ENCODE data around the gene ATG7. TPM values are rescaled to one million over a fixed set of nuclear protein-coding genes. Genes with fewer than 3 reads are reported as not detected.

The ATG7 gene
- total RNA-seq, 2 experiments from 2014 or later = 30.5 to 33.6 TPM

DNA sequence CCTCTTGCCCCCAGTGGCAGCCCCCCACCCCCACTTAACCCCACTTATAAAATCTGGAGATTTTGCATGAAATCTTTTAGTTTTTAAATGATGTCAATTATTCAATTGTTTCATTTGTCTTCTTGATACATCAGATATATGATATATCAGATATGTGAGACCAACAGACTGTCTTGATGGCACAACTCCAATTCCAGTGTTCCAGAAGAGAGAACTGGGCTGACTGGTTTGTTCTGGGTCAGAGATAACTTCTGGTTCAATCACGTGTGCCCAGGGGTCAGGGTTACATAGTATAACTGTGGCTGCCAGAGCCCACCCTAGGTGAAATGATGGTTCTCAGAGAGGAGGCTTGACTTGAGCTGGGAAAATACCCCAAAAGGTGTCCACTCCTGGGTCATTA is 32.4 kb upstream of the ATG7 start:
- Mint-ChIP-seq H3K4me1 (ENCODE audit: low read depth) (peaks cover 39% of the 10 kb centered on the region), H3K9me3 (peaks cover 20% of the 10 kb centered on the region), H3K27ac (peak overlapping the region; percentile 97), H3K27me3 (peaks cover 18% of the 10 kb centered on the region), H3K4me3 (no peak overlapping the region), H3K36me3 (peaks cover 4% of the 10 kb centered on the region)
- CTCF ChIA-PET = interaction anchor here (1.5 to 7.5 kb wide), 2 partner anchors 33 to 95 kb away, joined by 3 to 101 read pairs; no protein-coding TSS in a partner anchor
- intact Hi-C loops (cut with micrococcal nuclease) = loop anchor here (1.0 to 5.0 kb wide), 6 partner anchors 12 to 948 kb away; partner anchors contain the start of genes ATG7 and VGLL4
- POLR2A ChIA-PET = interaction anchor here (0.7 to 2.5 kb wide), 4 partner anchors 9 to 992 kb away, joined by 3 to 23 read pairs (median 4); partner anchors contain the start of gene TATDN2
- no peak for DNase-seq

DNA sequence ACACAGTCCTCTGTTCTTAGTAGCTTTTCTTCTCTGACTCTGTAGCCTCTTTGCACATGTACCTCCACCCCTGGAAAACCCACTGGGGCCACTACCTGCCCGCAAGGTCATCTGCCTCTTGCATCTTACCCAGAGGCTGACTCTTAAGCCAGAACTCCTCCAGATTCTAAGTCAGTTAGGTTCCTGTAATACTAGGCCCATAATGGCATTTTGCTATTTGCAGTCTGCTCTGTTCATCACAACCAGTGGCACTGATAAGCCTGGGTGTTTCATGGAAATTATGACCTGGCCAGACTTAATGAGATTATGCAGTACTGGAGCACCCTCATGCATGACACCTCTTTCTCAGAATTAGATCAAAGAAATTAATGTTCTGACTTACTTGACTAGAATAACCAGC is 31.7 kb upstream of the ATG7 start:
- Mint-ChIP-seq H3K27me3 (peaks cover 15% of the 10 kb centered on the region), H3K27ac (peak overlapping the region; percentile 97), H3K9me3 (peaks cover 20% of the 10 kb centered on the region), H3K36me3 (peaks cover 4% of the 10 kb centered on the region), H3K4me3 (peak overlapping the region; percentile 48), H3K4me1 (ENCODE audit: low read depth) (peaks cover 39% of the 10 kb centered on the region)
- peak; percentile 62 for DNase-seq
- POLR2A ChIA-PET = no interaction called here
- intact Hi-C loops (cut with micrococcal nuclease) = loop anchor here (1.0 kb wide), 1 partner anchor 11 kb away; no protein-coding TSS in a partner anchor
- CTCF ChIA-PET = interaction anchor here (1.5 kb wide), 1 partner anchor 33 kb away, joined by 3 read pairs; no protein-coding TSS in a partner anchor

DNA sequence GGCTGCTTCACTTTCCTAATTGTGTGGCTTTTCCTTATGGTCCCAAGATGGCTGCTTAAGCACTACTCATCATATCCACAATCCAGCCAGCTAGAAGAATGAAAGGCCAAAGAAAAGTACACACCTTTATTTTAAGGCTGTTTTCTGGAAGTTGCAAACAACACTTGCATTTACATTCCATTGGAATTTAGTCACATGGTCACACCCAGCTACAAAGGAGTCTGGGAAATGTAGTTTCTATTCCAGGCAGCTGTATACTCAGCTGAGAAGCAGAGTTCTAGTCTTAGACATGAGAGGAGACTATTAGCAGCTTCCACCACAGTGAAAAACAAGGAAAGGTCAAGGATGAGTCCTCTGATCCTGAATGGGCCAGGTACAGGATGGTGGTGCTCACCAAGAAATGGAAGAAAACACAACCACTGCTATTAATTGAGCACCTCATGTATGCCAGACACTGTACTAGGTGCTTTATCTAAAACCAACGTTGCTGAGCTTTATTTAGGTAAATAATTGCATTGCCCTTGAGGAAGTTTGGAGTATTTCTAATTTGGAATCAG is 28.0 kb upstream of the ATG7 start:
- no peak for DNase-seq
- H3K36me3 Mint-ChIP-seq = peaks cover 2% of the 10 kb centered on the region
- H3K27ac Mint-ChIP-seq = no peak overlapping the region
- peaks cover 9% of the 10 kb centered on the region for H3K9me3 Mint-ChIP-seq
- ChIA-PET CTCF (interaction anchor here (1.3 to 2.5 kb wide), 2 partner anchors 8 to 90 kb away, joined by 3 to 6 read pairs; no protein-coding TSS in a partner anchor), POLR2A (interaction anchor here (0.6 kb wide), 1 partner anchor 28 kb away, joined by 3 read pairs; the partner anchor contains the start of gene ATG7)
- intact Hi-C loops (cut with micrococcal nuclease) = no loop called here
- peaks cover 15% of the 10 kb centered on the region for H3K27me3 Mint-ChIP-seq
- H3K4me3 Mint-ChIP-seq = no peak overlapping the region
- H3K4me1 Mint-ChIP-seq (ENCODE audit: low read depth) = peaks cover 16% of the 10 kb centered on the region

DNA sequence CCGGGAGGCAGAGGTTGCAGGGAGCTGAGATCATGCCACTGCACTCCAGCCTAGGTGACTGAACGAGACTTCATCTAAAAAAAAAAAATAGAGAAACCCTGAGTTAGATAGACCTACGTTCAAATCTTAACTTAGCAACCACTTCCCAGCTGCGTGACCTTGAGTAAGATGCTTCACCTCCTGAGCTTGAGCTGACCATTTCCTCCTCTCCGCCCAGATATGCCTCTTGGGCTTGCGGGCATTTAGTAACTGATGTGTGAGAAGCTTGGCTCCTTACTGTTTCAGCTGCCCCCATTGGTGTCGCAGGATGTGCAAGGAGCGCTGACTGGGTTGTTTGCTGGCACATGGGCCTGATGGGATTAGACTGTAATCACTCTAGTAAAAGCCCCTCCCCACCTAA is 26.9 kb upstream of the ATG7 start:
- CTCF ChIA-PET = interaction anchor here (2.5 kb wide), 1 partner anchor 89 kb away, joined by 6 read pairs; no protein-coding TSS in a partner anchor
- POLR2A ChIA-PET = no interaction called here
- Mint-ChIP-seq H3K4me1 (ENCODE audit: low read depth) (peaks cover 6% of the 10 kb centered on the region), H3K27me3 (peaks cover 15% of the 10 kb centered on the region), H3K9me3 (peaks cover 4% of the 10 kb centered on the region), H3K36me3 (peaks cover 2% of the 10 kb centered on the region), H3K4me3 (no peak overlapping the region), H3K27ac (no peak overlapping the region)
- no peak for DNase-seq
- intact Hi-C loops (cut with micrococcal nuclease) = no loop called here

DNA sequence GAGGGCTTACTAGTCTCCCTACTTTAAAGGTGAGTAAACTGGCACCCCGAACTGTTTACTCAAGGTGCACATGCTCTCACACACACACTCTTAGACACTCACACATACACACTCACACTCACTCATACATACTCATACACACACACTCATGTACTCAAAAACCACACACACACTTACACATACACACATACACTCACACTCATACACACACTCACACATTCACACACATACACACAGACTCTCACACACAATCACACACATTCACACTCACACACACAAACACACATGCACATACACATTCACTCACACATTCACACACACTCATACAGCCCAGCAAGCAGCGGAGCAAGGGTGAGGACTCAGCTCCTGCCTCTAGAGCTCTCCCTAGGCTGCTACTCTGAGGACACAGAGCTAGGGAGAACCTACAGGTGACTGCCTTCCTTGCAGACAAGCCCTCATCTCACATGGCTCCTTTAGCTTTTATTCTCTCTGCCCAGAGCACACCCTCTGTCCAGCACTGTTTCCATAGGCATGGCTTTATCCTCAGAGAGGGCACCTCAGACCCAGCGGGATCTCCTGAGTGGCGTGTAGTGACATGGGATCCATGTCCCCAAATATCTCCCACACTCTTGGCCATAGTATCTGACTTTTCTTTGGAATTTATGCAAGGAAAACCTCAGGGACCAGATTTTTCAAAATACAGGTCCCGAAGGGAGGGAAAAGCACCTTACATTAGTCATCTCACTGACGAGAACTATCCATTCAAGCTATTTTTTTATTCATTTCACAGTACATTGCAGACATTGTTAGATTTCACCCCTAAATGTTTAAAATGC is 26.2 kb upstream of the ATG7 start:
- Mint-ChIP-seq H3K4me3 (no peak overlapping the region), H3K9me3 (no peaks in the 10 kb centered on the region), H3K27ac (no peak overlapping the region), H3K27me3 (peaks cover 11% of the 10 kb centered on the region), H3K36me3 (no peaks in the 10 kb centered on the region), H3K4me1 (ENCODE audit: low read depth) (peaks cover 8% of the 10 kb centered on the region)
- intact Hi-C loops (cut with micrococcal nuclease) = no loop called here
- CTCF ChIA-PET = interaction anchor here (1.2 to 2.5 kb wide), 2 partner anchors 8 to 88 kb away, joined by 3 to 6 read pairs; no protein-coding TSS in a partner anchor
- DNase-seq = no peak
- POLR2A ChIA-PET = no interaction called here

DNA sequence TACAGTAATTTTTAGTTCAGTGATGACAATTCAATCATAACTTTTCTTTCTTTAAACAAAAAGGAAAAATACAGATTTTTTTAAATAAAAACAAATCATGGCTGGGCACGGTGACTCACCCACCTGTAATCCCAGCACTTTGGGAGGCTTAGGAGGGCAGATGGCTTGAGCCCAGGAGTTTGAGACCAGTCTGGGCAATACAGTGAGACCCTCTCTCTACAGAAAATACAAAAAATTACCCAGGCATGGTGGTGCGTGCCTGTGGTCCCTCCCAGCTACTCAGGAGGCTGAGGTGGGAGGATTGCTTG is 25.6 kb upstream of the ATG7 start:
- H3K4me1 Mint-ChIP-seq (ENCODE audit: low read depth) = peaks cover 13% of the 10 kb centered on the region
- no peak for DNase-seq
- CTCF ChIA-PET = interaction anchor here (1.2 kb wide), 1 partner anchor 9 kb away, joined by 3 read pairs; no protein-coding TSS in a partner anchor
- no peak overlapping the region for H3K27ac Mint-ChIP-seq
- H3K27me3 Mint-ChIP-seq = peaks cover 11% of the 10 kb centered on the region
- H3K36me3 Mint-ChIP-seq = no peaks in the 10 kb centered on the region
- no peak overlapping the region for H3K4me3 Mint-ChIP-seq
- no peaks in the 10 kb centered on the region for H3K9me3 Mint-ChIP-seq
- POLR2A ChIA-PET = no interaction called here
- intact Hi-C loops (cut with micrococcal nuclease) = no loop called here

DNA sequence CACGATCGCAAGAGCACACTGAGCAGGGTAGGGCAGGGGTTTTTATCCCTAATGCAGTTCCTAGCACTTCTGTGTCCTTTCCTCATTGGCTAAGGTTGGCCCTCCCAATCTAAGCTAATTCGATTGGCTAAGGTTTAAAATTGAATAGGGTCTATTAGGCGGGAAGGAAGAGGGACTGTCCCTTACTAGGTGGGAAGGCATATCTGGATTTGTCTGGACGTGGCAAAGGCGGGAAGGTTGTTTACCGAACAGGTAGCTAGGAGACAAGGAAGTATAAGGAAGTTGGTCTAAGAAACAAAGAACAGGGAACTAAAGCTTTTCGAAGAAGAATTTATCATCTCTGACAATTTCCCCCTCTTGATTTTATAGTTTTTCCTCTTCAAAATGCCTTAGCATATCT is 24.8 kb upstream of the ATG7 start:
- H3K4me1 Mint-ChIP-seq (ENCODE audit: low read depth) = peaks cover 19% of the 10 kb centered on the region
- peaks cover 11% of the 10 kb centered on the region for H3K27me3 Mint-ChIP-seq
- DNase-seq = no peak
- no peaks in the 10 kb centered on the region for H3K9me3 Mint-ChIP-seq
- no peak overlapping the region for H3K27ac Mint-ChIP-seq
- H3K4me3 Mint-ChIP-seq = no peak overlapping the region
- POLR2A ChIA-PET = no interaction called here
- intact Hi-C loops (cut with micrococcal nuclease) = no loop called here
- CTCF ChIA-PET = no interaction called here
- H3K36me3 Mint-ChIP-seq = no peaks in the 10 kb centered on the region

DNA sequence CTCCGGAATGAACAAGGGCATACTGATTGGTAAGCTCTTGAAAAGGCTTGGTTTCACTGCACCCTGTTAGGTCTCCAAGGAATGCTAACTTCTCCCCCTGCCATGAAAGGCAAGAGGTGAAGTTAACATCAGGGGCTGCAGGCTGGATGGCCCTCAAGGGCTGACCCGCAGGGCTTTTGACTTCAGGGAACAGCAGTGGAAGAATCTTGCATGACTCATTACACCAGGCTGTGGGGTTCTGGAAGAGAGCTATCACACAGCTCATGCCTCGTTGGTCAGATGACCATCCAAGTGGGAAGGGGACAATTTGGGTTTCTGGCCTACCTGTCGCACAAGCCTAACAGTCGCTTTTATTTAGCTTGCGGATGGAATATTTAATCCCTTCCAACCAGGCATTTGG is 23.6 kb upstream of the ATG7 start:
- ChIA-PET CTCF (no interaction called here), POLR2A (interaction anchor here (1.0 kb wide), 1 partner anchor 9 kb away, joined by 3 read pairs; no protein-coding TSS in a partner anchor)
- H3K27ac Mint-ChIP-seq = no peak overlapping the region
- no peaks in the 10 kb centered on the region for H3K9me3 Mint-ChIP-seq
- H3K36me3 Mint-ChIP-seq = no peaks in the 10 kb centered on the region
- intact Hi-C loops (cut with micrococcal nuclease) = no loop called here
- H3K27me3 Mint-ChIP-seq = peaks cover 8% of the 10 kb centered on the region
- no peak for DNase-seq
- H3K4me1 Mint-ChIP-seq (ENCODE audit: low read depth) = peaks cover 19% of the 10 kb centered on the region
- no peak overlapping the region for H3K4me3 Mint-ChIP-seq

DNA sequence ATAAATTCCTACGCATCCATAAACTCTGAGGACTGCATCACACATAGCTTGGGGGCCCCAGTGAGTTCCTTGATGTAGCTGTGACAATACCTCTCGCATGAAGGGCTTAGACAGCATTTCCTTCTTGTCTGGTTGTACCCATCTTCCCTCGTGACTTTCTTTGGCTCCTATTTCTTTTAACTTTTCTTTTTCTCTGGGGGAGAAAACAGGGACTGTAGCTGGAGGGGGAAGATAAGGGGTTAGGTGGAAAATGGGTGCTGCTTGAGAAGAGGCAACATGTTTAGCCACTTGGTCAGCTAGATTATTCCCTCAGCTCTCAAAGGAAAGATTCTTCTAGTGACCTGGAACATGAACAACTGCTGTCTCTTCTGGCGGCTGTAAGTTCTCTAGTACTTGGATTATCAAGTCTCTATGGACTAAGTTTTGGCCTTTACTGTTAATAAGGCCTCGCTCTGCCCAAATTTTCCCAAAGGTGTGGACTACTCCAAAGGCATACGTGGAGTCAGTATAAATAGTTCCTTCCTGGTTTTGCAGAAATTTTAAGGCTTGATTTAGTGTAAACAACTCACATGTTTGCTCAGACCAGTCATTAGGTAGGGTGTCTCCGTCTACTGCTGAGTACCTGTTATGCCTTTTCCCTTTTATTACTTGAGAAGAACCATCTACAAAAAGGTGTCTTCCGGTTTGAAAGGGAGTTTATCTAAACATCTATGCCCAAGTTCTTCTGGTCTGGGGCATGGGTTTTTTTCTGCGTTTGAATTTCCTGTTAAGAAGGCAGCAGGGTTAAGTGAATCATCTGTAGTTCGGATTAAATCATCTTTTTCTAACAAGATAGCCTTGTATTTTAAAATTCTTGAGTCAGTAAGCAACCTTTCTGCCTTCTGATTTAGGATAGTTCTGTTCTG is 21.0 kb upstream of the ATG7 start:
- Mint-ChIP-seq H3K27ac (peak overlapping the region; percentile 87), H3K36me3 (peaks cover 6% of the 10 kb centered on the region), H3K9me3 (no peaks in the 10 kb centered on the region), H3K4me1 (ENCODE audit: low read depth) (peaks cover 19% of the 10 kb centered on the region), H3K27me3 (peaks cover 1% of the 10 kb centered on the region), H3K4me3 (peak overlapping the region; percentile 66)
- DNase-seq = peak; percentile 19
- POLR2A ChIA-PET = interaction anchor here (1.5 kb wide), 1 partner anchor 13 kb away, joined by 3 read pairs; no protein-coding TSS in a partner anchor
- intact Hi-C loops (cut with micrococcal nuclease) = loop anchor here (1.0 kb wide), 1 partner anchor 11 kb away; no protein-coding TSS in a partner anchor
- CTCF ChIA-PET = interaction anchor here (1.4 kb wide), 1 partner anchor 15 kb away, joined by 3 read pairs; no protein-coding TSS in a partner anchor

DNA sequence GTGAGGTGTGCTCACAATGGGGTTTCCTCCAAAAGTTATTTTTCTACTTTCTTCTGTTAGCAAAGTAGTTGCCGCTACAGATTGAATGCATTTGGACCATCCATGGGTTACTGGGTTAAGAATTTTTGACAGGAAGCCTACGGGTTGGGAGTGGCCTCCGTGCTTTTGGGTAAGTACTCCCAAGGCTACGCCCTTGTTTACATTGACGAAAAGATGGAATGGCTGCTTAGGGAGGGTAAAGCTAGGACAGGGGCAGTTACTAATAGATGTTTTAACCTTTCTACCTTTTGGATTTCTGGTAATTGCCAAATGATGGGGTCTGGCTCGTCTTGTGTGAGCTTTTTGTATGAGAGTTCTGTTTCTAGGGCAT is 20.4 kb upstream of the ATG7 start:
- intact Hi-C loops (cut with micrococcal nuclease) = loop anchor here (1.0 kb wide), 1 partner anchor 11 kb away; no protein-coding TSS in a partner anchor
- POLR2A ChIA-PET = interaction anchor here (0.9 to 1.5 kb wide), 2 partner anchors 14 to 20 kb away, joined by 3 to 4 read pairs; partner anchors contain the start of gene ATG7
- no peak for DNase-seq
- Mint-ChIP-seq H3K27me3 (peaks cover 1% of the 10 kb centered on the region), H3K9me3 (no peaks in the 10 kb centered on the region), H3K36me3 (peaks cover 6% of the 10 kb centered on the region), H3K4me1 (ENCODE audit: low read depth) (peaks cover 19% of the 10 kb centered on the region), H3K27ac (peak overlapping the region; percentile 87), H3K4me3 (peak overlapping the region; percentile 66)
- CTCF ChIA-PET = no interaction called here

DNA sequence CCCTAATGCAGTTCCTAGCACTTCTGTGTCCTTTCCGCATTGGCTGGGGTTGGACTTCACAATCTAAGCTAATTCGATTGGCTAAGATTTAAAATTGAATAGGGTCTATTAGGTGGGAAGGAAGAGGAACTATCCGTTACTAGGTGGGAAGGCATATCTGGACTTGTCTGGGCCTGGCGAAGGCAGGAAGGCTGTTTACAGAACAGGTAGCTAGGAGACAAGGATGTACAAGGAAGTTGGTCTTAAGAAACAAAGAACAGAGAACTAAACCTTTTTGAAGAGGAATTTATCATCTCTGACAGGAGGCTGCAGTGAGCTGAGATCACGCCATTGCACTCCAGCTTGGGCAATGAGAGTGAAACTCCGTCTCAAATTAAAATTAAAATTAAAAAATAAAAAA is 17.3 kb upstream of the ATG7 start:
- Mint-ChIP-seq H3K4me3 (no peak overlapping the region), H3K27ac (no peak overlapping the region), H3K27me3 (peaks cover 5% of the 10 kb centered on the region), H3K4me1 (ENCODE audit: low read depth) (peaks cover 19% of the 10 kb centered on the region), H3K36me3 (peaks cover 13% of the 10 kb centered on the region), H3K9me3 (no peaks in the 10 kb centered on the region)
- DNase-seq = no peak
- intact Hi-C loops (cut with micrococcal nuclease) = no loop called here
- POLR2A ChIA-PET = no interaction called here
- CTCF ChIA-PET = no interaction called here

All from activated CD4-positive, alpha-beta memory T cell treated with anti-CD3 and anti-CD28 coated beads for 36 hours (primary cell).